ENCODE results near the gene ITGAD. TPM values are rescaled to one million over a fixed set of nuclear protein-coding genes. Genes with fewer than 3 reads are reported as not detected.
A peak's percentile ranks its signal among the peaks of the same experiment; 100 is the strongest.

ITGAD gene
- total and polyA plus RNA-seq, 2 of the 8 experiments (the other 6 are each of a cell fraction or from before 2014, with no cell fraction given) = 0.06 TPM; not detected in 1

DNA sequence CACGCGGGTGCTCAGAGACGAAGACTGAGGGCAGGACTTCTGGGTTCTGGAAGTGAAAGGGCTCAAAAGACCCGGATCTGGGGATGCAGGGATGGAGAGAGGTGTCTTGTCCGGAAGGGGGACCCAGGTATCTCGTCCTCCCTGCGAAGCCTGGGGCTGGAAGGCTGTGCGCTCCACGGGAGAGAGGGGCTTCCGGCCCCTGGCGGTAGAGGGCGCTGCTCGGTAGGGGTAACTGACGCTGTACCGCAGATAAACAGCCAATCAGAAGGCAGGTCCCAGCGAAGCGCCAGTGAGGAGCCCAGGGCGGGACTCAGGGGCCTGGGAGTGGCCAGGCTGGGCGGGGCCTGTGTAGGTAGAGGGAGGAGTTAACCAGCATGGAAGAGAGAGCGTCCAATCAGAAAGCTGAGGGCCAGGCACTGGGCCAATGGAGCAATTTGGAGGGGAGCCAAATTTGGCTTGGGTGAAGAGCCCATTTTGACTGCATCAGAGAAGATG, 79.6 kb downstream of the ITGAD start (continued):
- TF ChIP-seq HDAC2 (IDR thresholded peaks at IDR 0.05; ENCODE audit: borderline replicate concordance in 1 of 2, low read depth in 2 of 2, low read length in 2 of 2) (peak in 1 of 2 experiments; percentile 80; a peak in 1 of 4 replicates), SP1 (IDR thresholded peaks at IDR 0.05; ENCODE audit: low read depth, low read length) (peak; percentile 73; the same call in 1 of the 2 replicates), EZH2 (IDR thresholded peaks at IDR 0.05; ENCODE audit: low read depth, low read length, severe bottlenecking) (no peak), ATF2 (IDR thresholded peaks at IDR 0.05; ENCODE audit: low read length) (no peak), ASH2L (IDR thresholded peaks at IDR 0.05; ENCODE audit: low read length) (peak; percentile 73), KDM5A (IDR thresholded peaks at IDR 0.05; ENCODE audit: low read length) (no peak), SUZ12 (IDR thresholded peaks at IDR 0.05; ENCODE audit: low read length) (no peak), YY1 (IDR thresholded peaks at IDR 0.05; ENCODE audit: low read depth, low read length) (no peak), BRCA1 (IDR thresholded peaks at IDR 0.05; ENCODE audit: low read depth, low read length) (no peak), SIN3A (conservative IDR thresholded peaks at IDR 0.05 in 1 of 2, IDR thresholded peaks at IDR 0.05 in 1 of 2; ENCODE audit: low read depth in 1 of 2, low read length in 2 of 2) (peak in 1 of 2 experiments; percentile 63; a peak in 1 of 4 replicates), KDM1A (IDR thresholded peaks at IDR 0.05; ENCODE audit: borderline replicate concordance, low read length) (peak; percentile 97), RAD21 (IDR thresholded peaks at IDR 0.05 in 1 of 2, conservative IDR thresholded peaks at IDR 0.05 in 1 of 2; ENCODE audit: low read depth in 2 of 2, low read length in 2 of 2) (peak; percentile 40 to 46), SP2 (IDR thresholded peaks at IDR 0.05; ENCODE audit: low read length) (no peak), BACH1 (IDR thresholded peaks at IDR 0.05; ENCODE audit: low read length) (no peak), GTF2F1 (IDR thresholded peaks at IDR 0.05; ENCODE audit: borderline replicate concordance, low read depth, low read length) (no peak)

Measured in H1 (cell line).